Activated CD4-positive, alpha-beta T cell treated with anti-CD3 and anti-CD28 coated beads, Interleukin-2, amount 50 U/mL, for 4 hours (primary cell): Measurements from ENCODE around the gene KLRK1.
"Not testable (repeated sequence)": the region's sequence is repeated elsewhere in the genome, so short reads cannot be mapped to it uniquely, and the experiment has no call there.

Source experiments
- DNase-seq, 2 experiments: peaks; one replicate each; pipeline ENCODE4 v3.0.0-alpha.2; 2020

Gene KLRK1

GRCh38 chr12:10387498-10387897 lies 2.3 kb downstream of the KLRK1 start:
- DNase-seq, result not testable (repeated sequence)

- no peak for DNase-seq
Observed at GRCh38 chr12:10386857-10387256, 3.0 kb downstream of the KLRK1 start.

GRCh38 chr12:10385166-10385613 lies 4.7 kb downstream of the KLRK1 start:
- DNase-seq, result no peak

GRCh38 chr12:10384191-10384590 lies 5.7 kb downstream of the KLRK1 start:
- DNase-seq, result no peak

- DNase-seq, result no peak
Observed at GRCh38 chr12:10381928-10382628, 7.8 kb downstream of the KLRK1 start.

- DNase-seq, result not testable (repeated sequence)
Observed at GRCh38 chr12:10378737-10379136, 11.1 kb downstream of the KLRK1 start.

GRCh38 chr12:10374624-10375018 lies 15.2 kb downstream of the KLRK1 start:
- no peak for DNase-seq

GRCh38 chr12:10372559-10372958 lies 17.3 kb downstream of the KLRK1 start:
- DNase-seq, result no peak

- not testable (repeated sequence) for DNase-seq
Observed at GRCh38 chr12:10371893-10372535, 17.8 kb downstream of the KLRK1 start.

GRCh38 chr12:10369557-10370415 lies 20.1 kb downstream of the KLRK1 start:
- no peak for DNase-seq

- no peak for DNase-seq
Observed at GRCh38 chr12:10368206-10369171, 21.4 kb downstream of the KLRK1 start.

GRCh38 chr12:10367714-10368113 lies 22.1 kb downstream of the KLRK1 start:
- not testable (repeated sequence) for DNase-seq

GRCh38 chr12:10366875-10367274 lies 23.0 kb downstream of the KLRK1 start:
- DNase-seq, result no peak

- no peak for DNase-seq
Observed at GRCh38 chr12:10365696-10366405, 24.0 kb downstream of the KLRK1 start.

GRCh38 chr12:10364815-10365622 lies 24.8 kb downstream of the KLRK1 start:
- DNase-seq, result peak; percentile 49 to 57

- no peak for DNase-seq
Observed at GRCh38 chr12:10363914-10364814, 25.7 kb downstream of the KLRK1 start.

GRCh38 chr12:10363658-10363913 lies 26.3 kb downstream of the KLRK1 start:
- DNase-seq, result no peak

GRCh38 chr12:10362828-10363657 lies 26.8 kb downstream of the KLRK1 start:
- DNase-seq, result no peak

GRCh38 chr12:10362325-10362724 lies 27.5 kb downstream of the KLRK1 start:
- no peak for DNase-seq
